GM12872 (cell line): ENCODE measurements around the gene ISG15.

ENCODE experiments used
- TF ChIP-seq, protein P1 (sequence below): IDR thresholded peaks from 3 replicates; pipeline ENCODE4 v1.5.1; 2011; ENCODE audit warnings: low read depth, mild to moderate bottlenecking, low read length, moderate library complexity; ENCODE audit not compliant: insufficient read depth

Gene ISG15

DNA sequence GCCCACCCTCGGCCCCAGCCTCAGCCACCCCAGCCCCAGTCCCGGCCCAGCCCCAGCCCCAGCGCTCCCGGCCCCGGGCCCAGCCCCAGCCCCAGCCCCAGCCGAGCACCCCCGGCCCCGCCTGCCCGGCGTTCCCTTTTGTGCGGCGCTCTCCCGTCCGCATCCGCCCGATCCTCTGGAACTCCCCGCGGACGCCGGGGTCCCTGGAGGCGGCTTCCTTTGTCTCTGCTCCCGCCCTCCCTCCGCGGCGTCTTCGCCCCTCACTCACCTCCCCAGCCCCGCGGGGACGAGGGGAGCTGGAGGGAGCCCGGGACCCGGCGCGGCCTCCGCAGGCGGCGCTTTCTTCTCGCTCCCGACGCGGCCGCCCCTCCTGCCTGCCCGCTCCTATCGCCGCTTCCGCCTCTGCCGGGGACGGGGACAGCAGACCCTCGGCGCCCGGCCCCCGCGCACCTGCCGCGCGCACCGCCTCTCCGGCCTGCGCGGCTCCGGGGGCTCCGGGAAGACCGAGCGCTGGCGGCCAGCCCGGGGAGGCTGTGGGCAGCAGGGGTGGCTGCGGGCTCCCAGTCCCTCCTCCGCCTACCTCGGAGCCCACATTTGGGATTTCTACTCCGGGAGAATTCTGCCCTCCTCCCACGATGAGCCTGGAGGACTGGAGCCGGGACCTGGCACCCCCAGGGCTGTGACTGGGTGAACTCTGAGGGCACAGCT is 20.6 kb downstream of the ISG15 start:
- TF ChIP-seq, protein P1, sequence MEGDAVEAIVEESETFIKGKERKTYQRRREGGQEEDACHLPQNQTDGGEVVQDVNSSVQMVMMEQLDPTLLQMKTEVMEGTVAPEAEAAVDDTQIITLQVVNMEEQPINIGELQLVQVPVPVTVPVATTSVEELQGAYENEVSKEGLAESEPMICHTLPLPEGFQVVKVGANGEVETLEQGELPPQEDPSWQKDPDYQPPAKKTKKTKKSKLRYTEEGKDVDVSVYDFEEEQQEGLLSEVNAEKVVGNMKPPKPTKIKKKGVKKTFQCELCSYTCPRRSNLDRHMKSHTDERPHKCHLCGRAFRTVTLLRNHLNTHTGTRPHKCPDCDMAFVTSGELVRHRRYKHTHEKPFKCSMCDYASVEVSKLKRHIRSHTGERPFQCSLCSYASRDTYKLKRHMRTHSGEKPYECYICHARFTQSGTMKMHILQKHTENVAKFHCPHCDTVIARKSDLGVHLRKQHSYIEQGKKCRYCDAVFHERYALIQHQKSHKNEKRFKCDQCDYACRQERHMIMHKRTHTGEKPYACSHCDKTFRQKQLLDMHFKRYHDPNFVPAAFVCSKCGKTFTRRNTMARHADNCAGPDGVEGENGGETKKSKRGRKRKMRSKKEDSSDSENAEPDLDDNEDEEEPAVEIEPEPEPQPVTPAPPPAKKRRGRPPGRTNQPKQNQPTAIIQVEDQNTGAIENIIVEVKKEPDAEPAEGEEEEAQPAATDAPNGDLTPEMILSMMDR: no peak

DNA sequence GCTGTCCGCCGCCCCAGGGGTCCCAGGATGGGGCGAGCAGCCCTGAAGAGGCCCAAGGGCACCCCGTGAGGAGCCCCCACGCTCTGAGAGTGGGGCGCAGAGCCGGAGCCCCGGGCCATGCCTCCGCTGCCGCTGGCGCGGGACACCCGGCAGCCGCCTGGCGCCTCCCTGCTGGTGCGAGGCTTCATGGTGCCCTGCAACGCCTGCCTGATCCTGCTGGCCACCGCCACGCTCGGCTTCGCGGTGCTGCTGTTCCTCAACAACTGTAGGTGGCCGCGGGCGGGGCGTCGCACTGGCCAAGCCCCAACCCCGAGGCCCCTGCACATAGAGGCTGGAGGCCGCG is 21.1 kb downstream of the ISG15 start:
- TF ChIP-seq, protein P1: no peak

DNA sequence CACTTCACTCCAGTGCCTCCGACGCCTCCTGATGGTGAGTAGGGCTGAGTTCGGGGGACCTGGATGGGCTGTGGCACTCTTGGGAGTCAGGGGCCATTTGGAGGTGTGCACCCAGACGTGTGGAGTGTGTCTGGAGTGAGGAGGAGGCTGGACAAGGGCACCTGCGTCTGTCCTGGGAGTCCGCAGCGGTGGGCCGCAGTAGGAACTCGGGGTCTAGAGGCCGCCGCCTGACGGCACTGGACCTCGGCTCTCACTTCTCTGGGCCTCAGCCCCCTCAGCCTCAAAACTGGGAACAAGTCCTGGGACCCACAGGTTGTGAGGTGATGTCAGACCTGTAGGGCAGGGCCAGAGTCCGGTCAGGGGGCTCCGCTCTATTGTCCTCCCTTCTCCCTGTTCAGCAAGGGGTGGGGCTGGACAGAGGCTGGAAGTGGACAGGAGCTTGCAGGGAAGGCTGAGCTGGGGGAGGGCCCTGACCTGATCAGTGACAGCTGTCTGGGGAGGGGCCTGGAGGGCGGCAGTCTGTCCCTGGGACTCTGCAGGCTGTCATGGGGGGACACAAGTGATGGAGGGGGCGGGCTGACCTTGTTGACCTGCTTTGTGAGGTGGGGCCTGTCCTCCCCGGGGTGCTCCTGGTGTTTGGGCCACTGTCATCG is 22.1 kb downstream of the ISG15 start:
- TF ChIP-seq, protein P1: no peak

DNA sequence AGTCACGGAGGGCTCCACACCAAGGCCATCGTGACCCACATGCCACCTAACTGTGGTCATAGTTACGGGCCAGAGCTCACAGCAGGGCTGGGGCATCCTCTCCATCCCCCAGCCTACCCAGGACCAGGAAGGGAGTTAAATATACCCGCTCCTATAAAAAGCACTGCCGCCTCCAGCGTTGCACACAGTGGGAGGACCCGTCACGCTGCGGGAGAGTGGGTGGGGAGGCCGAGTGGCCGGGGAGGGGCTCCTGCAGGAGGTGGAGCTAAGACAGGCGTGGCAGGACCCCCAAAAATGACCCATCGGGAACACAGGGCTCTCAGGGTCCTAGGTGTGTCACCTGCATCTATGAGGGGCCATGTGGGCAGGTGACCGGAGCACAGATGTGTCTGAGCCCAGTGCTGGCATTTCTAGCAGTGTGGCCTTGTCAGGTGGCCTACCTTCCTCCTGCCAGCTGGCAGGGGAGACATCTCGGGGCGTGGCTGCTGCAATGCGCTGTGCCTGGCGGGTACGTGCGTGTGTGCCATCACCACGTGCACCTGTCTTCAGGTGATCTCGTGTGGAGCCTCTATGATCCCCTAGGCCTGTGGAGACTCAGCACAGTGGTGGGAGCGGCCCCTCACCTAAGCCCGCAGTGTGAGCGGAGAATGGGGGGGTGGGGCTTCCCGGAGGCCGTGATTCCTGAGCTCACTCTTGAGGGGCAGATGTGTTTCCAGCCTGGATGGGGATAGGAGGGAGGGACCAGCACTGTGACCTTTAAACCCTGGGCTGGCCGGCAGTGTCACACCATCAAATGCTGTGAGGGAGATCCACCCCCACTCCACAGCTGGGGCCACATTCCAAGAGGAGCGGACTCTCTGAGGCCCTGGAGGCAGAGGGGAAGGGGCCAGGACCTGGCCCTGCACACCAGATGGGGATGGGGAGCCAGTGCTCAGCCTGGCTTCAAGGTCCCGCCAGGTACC is 24.4 kb downstream of the ISG15 start:
- TF ChIP-seq, protein P1: no peak

DNA sequence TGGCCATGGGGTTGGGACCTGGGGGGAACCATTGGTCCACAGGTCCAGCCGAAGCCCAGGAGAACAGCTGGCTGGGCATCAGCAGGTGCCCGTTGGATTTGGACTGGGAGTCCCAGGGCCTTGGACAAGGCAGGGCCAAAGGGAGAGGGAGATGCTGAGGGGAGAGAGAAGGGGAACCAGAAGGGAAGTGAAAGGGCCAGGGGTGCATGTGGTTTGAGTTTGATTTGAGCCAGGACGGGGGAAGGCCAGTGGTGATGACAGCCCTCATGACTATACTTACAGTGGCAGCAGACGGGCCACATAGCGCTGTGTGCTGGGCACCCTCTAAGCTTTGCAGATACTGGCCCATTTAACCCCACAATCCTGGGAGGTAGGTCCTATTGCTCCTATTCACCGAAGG is 25.4 kb downstream of the ISG15 start:
- TF ChIP-seq, protein P1: no peak

DNA sequence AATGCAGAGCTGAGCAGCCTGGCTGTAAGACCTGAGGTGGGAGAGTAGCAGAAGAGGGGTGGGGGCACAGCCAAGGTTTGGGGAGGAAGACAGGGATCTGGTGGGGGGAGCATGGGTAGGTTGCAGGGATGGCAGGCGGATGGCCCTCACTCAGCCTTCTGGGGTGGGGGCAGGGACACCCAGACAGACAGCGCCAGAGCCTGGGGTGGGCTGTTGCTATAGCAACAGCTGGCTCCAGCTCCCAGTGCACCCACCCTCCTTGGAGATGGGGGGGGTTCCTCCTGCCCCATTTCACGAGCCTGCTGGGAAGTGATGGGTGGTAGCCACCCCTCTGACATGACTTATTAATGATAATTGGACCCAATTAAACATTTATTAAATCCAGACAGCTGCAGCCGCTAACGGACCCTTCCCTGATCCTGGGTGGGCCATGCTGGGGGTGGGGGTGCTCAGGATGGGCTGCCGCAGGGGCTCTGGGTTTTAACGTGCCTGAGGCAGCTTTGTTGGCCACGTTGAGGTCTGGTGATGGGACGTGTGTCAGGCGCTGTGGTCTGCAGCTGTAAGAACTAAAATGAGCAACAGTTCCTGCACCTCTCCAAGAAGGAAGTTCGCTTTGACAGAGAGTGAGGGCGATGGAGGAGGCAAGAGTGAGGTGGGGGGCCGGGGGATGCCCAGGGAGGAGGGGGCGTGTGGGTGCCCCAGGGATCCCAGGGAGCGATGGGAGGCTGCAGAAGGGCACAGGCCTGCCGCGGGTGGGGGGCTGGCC is 26.0 kb downstream of the ISG15 start:
- TF ChIP-seq, protein P1: no peak
